IMR-90 (cell line): ENCODE results near the gene CNGA1. TPM values are rescaled to one million over a fixed set of nuclear protein-coding genes. Genes with fewer than 3 reads are reported as not detected.

Experiments
- ATAC-seq: fragments of 200-7000 bp; cut with Tn5 transposase; 2 replicates; pipeline ENCODE4 v1.9.1; 2020; ENCODE audit warnings: low read depth, mild to moderate bottlenecking, moderate library complexity
- BruUV-seq: library from RNA; stranded (reverse); fragments of 400-500 nt; replicated peaks from 2 replicates; lab custom pipeline; 2021; lab: Mats Ljungman, UMichigan
- CTCF ChIA-PET: fragments of 300-600 bp; formaldehyde crosslinking; extraction: SDS; loops from one replicate; lab custom pipeline; 2021; ENCODE audit warnings: antibody characterized with exemption; lab: Yijun Ruan, JAX
- POLR2A ChIA-PET: fragments of 300-600 bp; sonication (Branson Sonifier 250); formaldehyde crosslinking; loops from one replicate; lab custom pipeline; 2022; ENCODE audit warnings: antibody characterized with exemption; ENCODE audit not compliant: unreplicated experiment; lab: Charles Lee
- DNase-seq: peaks from one replicate; pipeline ENCODE4 v3.0.0; 2013
- H2AFZ ChIP-seq: replicated peaks from 2 replicates; pipeline ENCODE3; 2013; ENCODE audit warnings: low read length, mild to moderate bottlenecking; ENCODE audit not compliant: poor library complexity
- H2AK5ac ChIP-seq: 2 replicates; pipeline ENCODE4 v1.6.1; 2013; ENCODE audit warnings: low read depth, low read length, inconsistent platforms
- H2AK9ac ChIP-seq: replicated peaks from 2 replicates; pipeline ENCODE3; 2013; ENCODE audit warnings: mild to moderate bottlenecking, low read depth, low read length, moderate library complexity; ENCODE audit not compliant: poor library complexity
- H2BK120ac ChIP-seq: 2 replicates; pipeline ENCODE4 v1.6.1; 2013; ENCODE audit warnings: low read depth, low read length, inconsistent platforms
- H2BK15ac ChIP-seq: 3 replicates; pipeline ENCODE4 v1.6.1; 2013; ENCODE audit warnings: low read depth, low read length, inconsistent platforms
- H2BK20ac ChIP-seq: 2 replicates; pipeline ENCODE4 v1.6.1; 2013; ENCODE audit warnings: low read depth, mild to moderate bottlenecking, inconsistent platforms, low read length, moderate library complexity
- H2BK5ac ChIP-seq: 2 replicates; pipeline ENCODE4 v1.6.1; 2013; ENCODE audit warnings: mild to moderate bottlenecking, low read depth, low read length, inconsistent platforms; ENCODE audit not compliant: poor library complexity, severe bottlenecking
- H3K14ac ChIP-seq: replicated peaks from 2 replicates; pipeline ENCODE4 v1.6.1; 2013; ENCODE audit warnings: low read depth, low read length, inconsistent platforms
- H3K18ac ChIP-seq: 2 replicates; pipeline ENCODE4 v1.6.1; 2013; ENCODE audit warnings: low read depth, low read length, control low read depth
- H3K23ac ChIP-seq: 2 replicates; pipeline ENCODE4 v1.6.1; 2013; ENCODE audit warnings: low read depth, low read length, inconsistent platforms
- H3K27ac ChIP-seq: 2 replicates; pipeline ENCODE4 v1.5.1; 2013; ENCODE audit warnings: mild to moderate bottlenecking, control low read depth, low read length; ENCODE audit not compliant: insufficient read depth
- H3K27me3 ChIP-seq: 2 replicates; pipeline ENCODE4 v1.6.1; 2013; ENCODE audit warnings: low read length; ENCODE audit not compliant: control insufficient read depth, insufficient read depth
- H3K36me3 ChIP-seq: 2 replicates; pipeline ENCODE4 v1.6.1; 2013; ENCODE audit warnings: low read length, mixed read lengths; ENCODE audit not compliant: control insufficient read depth, insufficient read depth
- H3K4ac ChIP-seq: 2 replicates; pipeline ENCODE4 v1.6.1; 2013; ENCODE audit warnings: low read depth, low read length, inconsistent platforms
- H3K4me1 ChIP-seq: 2 replicates; pipeline ENCODE4 v1.6.1; 2013; ENCODE audit warnings: low read length, mixed read lengths; ENCODE audit not compliant: control insufficient read depth, insufficient read depth
- H3K4me2 ChIP-seq: 2 replicates; pipeline ENCODE4 v1.6.1; 2013; ENCODE audit warnings: low read depth, mild to moderate bottlenecking, control low read depth, low read length, moderate library complexity
- H3K4me3 ChIP-seq: 2 replicates; pipeline ENCODE4 v1.5.1; 2013; ENCODE audit warnings: low read depth, mild to moderate bottlenecking, control low read depth, low read length, moderate library complexity; ENCODE audit not compliant: insufficient read depth
- H3K56ac ChIP-seq: 2 replicates; pipeline ENCODE4 v1.6.1; 2013; ENCODE audit warnings: low read length, inconsistent platforms; ENCODE audit not compliant: insufficient read depth; ENCODE audit errors: extremely low read depth
- H3K79me1 ChIP-seq, 2 experiments: 2 replicates each; pipeline ENCODE4 v1.6.1; 2013; ENCODE audit warnings: low read length in 2 of 2, inconsistent platforms in 1 of 2, low read depth in 1 of 2
- H3K9ac ChIP-seq: 2 replicates; pipeline ENCODE4 v1.6.1; 2013; ENCODE audit warnings: low read depth, low read length, control low read depth
- H3K9me1 ChIP-seq: 2 replicates; pipeline ENCODE4 v1.6.1; 2013; ENCODE audit warnings: low read length, inconsistent platforms; ENCODE audit not compliant: insufficient read depth
- H3K9me3 ChIP-seq: 2 replicates; pipeline ENCODE4 v1.6.1; 2013; ENCODE audit warnings: low read length; ENCODE audit not compliant: control insufficient read depth, insufficient read depth
- H4K20me1 ChIP-seq: 2 replicates; pipeline ENCODE4 v1.6.1; 2013; ENCODE audit warnings: low read length, inconsistent platforms; ENCODE audit not compliant: insufficient read depth
- H4K5ac ChIP-seq: 2 replicates; pipeline ENCODE4 v1.6.1; 2013; ENCODE audit warnings: mild to moderate bottlenecking, low read depth, low read length, control low read depth
- H4K8ac ChIP-seq, 2 experiments: 2 replicates each; pipeline ENCODE4 v1.6.1; 2013; ENCODE audit warnings: low read depth in 2 of 2, low read length in 2 of 2, control low read depth in 1 of 2, inconsistent platforms in 1 of 2
- H4K91ac ChIP-seq: 2 replicates; pipeline ENCODE4 v1.6.1; 2013; ENCODE audit warnings: low read depth, low read length, inconsistent platforms; ENCODE audit not compliant: insufficient read depth
- BHLHE40 ChIP-seq: fragments of 150-350 bp; IDR thresholded peaks from 2 replicates; pipeline ENCODE4 v1.6.1; 2016; ENCODE audit warnings: mild to moderate bottlenecking, low read depth, low read length
- CEBPB ChIP-seq: IDR thresholded peaks from 2 replicates; pipeline ENCODE4 v1.6.1; 2012; ENCODE audit warnings: low read depth, low read length, improper control_type of control experiment
- CHD1 ChIP-seq: IDR thresholded peaks from 2 replicates; pipeline ENCODE4 v1.6.1; 2012; ENCODE audit warnings: low read depth, low read length, improper control_type of control experiment
- ELK1 ChIP-seq: fragments of 150-350 bp; IDR thresholded peaks from 2 replicates; pipeline ENCODE4 v1.6.1; 2016; ENCODE audit warnings: low read depth, mild to moderate bottlenecking, low read length, moderate library complexity, borderline replicate concordance
- FOS ChIP-seq: fragments of 150-350 bp; IDR thresholded peaks from 2 replicates; pipeline ENCODE4 v1.6.1; 2016; ENCODE audit warnings: low read depth, low read length
- MAFK ChIP-seq: IDR thresholded peaks from 2 replicates; pipeline ENCODE4 v1.6.1; 2012; ENCODE audit warnings: low read depth, low read length, improper control_type of control experiment
- MAZ ChIP-seq: IDR thresholded peaks from 2 replicates; pipeline ENCODE4 v1.6.1; 2012; ENCODE audit warnings: low read depth, mild to moderate bottlenecking, low read length, improper control_type of control experiment, moderate library complexity, borderline replicate concordance
- MXI1 ChIP-seq: IDR thresholded peaks from 2 replicates; pipeline ENCODE4 v1.6.1; 2012; ENCODE audit warnings: low read depth, mild to moderate bottlenecking, low read length, moderate library complexity, borderline replicate concordance
- NFE2L2 ChIP-seq: fragments of 150-350 bp; IDR thresholded peaks from 2 replicates; pipeline ENCODE4 v1.6.1; 2016; ENCODE audit warnings: low read depth, mild to moderate bottlenecking, low read length
- POLR2A ChIP-seq: IDR thresholded peaks from 2 replicates; pipeline ENCODE4 v1.6.1; 2012; ENCODE audit warnings: mild to moderate bottlenecking, low read depth, low read length
- RAD21 ChIP-seq: IDR thresholded peaks from 2 replicates; pipeline ENCODE4 v1.6.1; 2012; ENCODE audit warnings: low read length, improper control_type of control experiment
- RCOR1 ChIP-seq: IDR thresholded peaks from 2 replicates; pipeline ENCODE4 v1.6.1; 2012; ENCODE audit warnings: mild to moderate bottlenecking, low read length, improper control_type of control experiment; ENCODE audit not compliant: insufficient replicate concordance
- RFX5 ChIP-seq: IDR thresholded peaks from 2 replicates; pipeline ENCODE4 v1.8.0; 2012; ENCODE audit warnings: low read depth, mild to moderate bottlenecking, low read length, moderate library complexity
- SMC3 ChIP-seq: fragments of 150-350 bp; IDR thresholded peaks from 2 replicates; pipeline ENCODE4 v1.6.1; 2016; ENCODE audit warnings: low read depth, mild to moderate bottlenecking, antibody characterized with exemption, low read length, moderate library complexity
- WGBS, 2 experiments: methylation state at CpG; one replicate each; pipeline versions ENCODE4 v1.1.5 to v1.1.7; 2013; ENCODE audit warnings: missing lambda C conversion rate in 2 of 2; ENCODE audit not compliant: insufficient read length in 1 of 2; ENCODE audit errors: extremely low coverage in 2 of 2; 5-methylcytosine and 5-hydroxymethylcytosine counted together
- dilution Hi-C: fragments of 300-500 bp; cut with HindIII; formaldehyde crosslinking; loops from one replicate; pipeline ENCODE4 v1.14.3; 2018; ENCODE audit warnings: low sequenced_read_pairs; ENCODE audit not compliant: unreplicated experiment
- in situ Hi-C: fragments of 300-500 bp; cut with MboI; formaldehyde crosslinking; loops from 3 replicates; pipeline ENCODE4 v1.14.3; 2019; ENCODE audit warnings: low sequenced_read_pairs, inconsistent platforms, mixed read lengths
- intact Hi-C: fragments of 100-400 bp; cut with micrococcal nuclease; formaldehyde crosslinking; loops from 2 replicates; pipeline ENCODE4 v1.10.0; 2022
- polyA plus RNA-seq, 3 experiments: library from polyadenylated mRNA; depleted of rRNA; stranded (reverse); fragments of >200 nt; gene quantifications; 2 replicates each; pipeline ENCODE4 v1.2.3, GENCODE V29; 2012; ENCODE audit warnings: low replicate concordance in 1 of 3
- total RNA-seq: library from RNA; depleted of rRNA; stranded (reverse); fragments of >200 nt; gene quantifications from 2 replicates; pipeline ENCODE4 v1.2.3, GENCODE V29; 2012

The CNGA1 gene
- total and polyA plus RNA-seq, 2 of the 4 experiments (the other 2 are of a cell fraction), result not detected

- Histone ChIP-seq H3K9me3 (no peaks in the 10 kb centered on the region), H2BK120ac (no peak overlapping the region), H3K4me1 (no peaks in the 10 kb centered on the region), H3K18ac (no peak overlapping the region), H4K20me1 (no peaks in the 10 kb centered on the region), H4K91ac (no peak overlapping the region), H2AK9ac (no peak overlapping the region), H3K27ac (no peak overlapping the region), H3K27me3 (peaks cover 6% of the 10 kb centered on the region), H2BK20ac (no peak overlapping the region), H2AFZ (no peak overlapping the region), H3K56ac (no peak overlapping the region), H3K79me1 (no peaks in the 10 kb centered on the region), H4K5ac (no peak overlapping the region), H3K9ac (no peak overlapping the region), H3K14ac (no peak overlapping the region), H3K4ac (no peak overlapping the region), H2BK15ac (no peak overlapping the region), H2AK5ac (no peak overlapping the region), H3K36me3 (no peaks in the 10 kb centered on the region), H3K9me1 (no peaks in the 10 kb centered on the region), H2BK5ac (no peak overlapping the region), H4K8ac (no peak overlapping the region), H3K4me2 (no peak overlapping the region), H3K23ac (no peak overlapping the region), H3K4me3 (no peak overlapping the region)
- ATAC-seq (no peak), DNase-seq (no peak)
- intact Hi-C loops, result no loop called here
- in situ Hi-C loops, result no loop called here
- dilution Hi-C loops, result no loop called here
- ChIA-PET POLR2A (no interaction called here), CTCF (no interaction called here)
- WGBS, 2 experiments, result no CpG with 5 or more reads among the region's 2 CpGs
- no TSS peak for BruUV-seq
- TF ChIP-seq MAZ (no peak), POLR2A (no peak), MAFK (no peak), SMC3 (no peak), RFX5 (no peak), BHLHE40 (no peak), CEBPB (no peak), RAD21 (no peak), FOS (no peak), MXI1 (no peak), CHD1 (no peak), RCOR1 (no peak), NFE2L2 (no peak), ELK1 (no peak)
Measured at GRCh38 chr4:48044298-48044697, 27.8 kb upstream of the CNGA1 start.
